ENCODE data around the gene MAPT. TPM values are rescaled to one million over a fixed set of nuclear protein-coding genes. Genes with fewer than 3 reads are reported as not detected.

MAPT gene
- total and polyA plus RNA-seq, 2 of the 4 experiments (the other 2 are of a cell fraction) = 0.18 to 0.19 TPM

- Histone ChIP-seq H3K9me3 (ENCODE audit: control insufficient read depth, insufficient read depth, low read length) (no peaks in the 10 kb centered on the region), H4K20me1 (ENCODE audit: insufficient read depth, low read length) (no peaks in the 10 kb centered on the region), H2BK15ac (ENCODE audit: low read depth, low read length) (no peak overlapping the region), H3K56ac (ENCODE audit: extremely low read depth, insufficient read depth, low read length) (no peak overlapping the region), H3K4me1 (ENCODE audit: control insufficient read depth, insufficient read depth, low read length) (no peaks in the 10 kb centered on the region), H3K79me1 (ENCODE audit: low read depth in 1 of 2, low read length in 2 of 2) (no peaks in the 10 kb centered on the region), H3K27me3 (ENCODE audit: control insufficient read depth, insufficient read depth, low read length) (peaks cover 14% of the 10 kb centered on the region), H2BK120ac (ENCODE audit: low read depth, low read length) (no peak overlapping the region), H3K27ac (ENCODE audit: insufficient read depth, low read length) (no peak overlapping the region), H3K14ac (replicated peaks; ENCODE audit: low read depth, low read length) (no peak overlapping the region), H2AK5ac (ENCODE audit: low read depth, low read length) (no peak overlapping the region), H3K4me2 (ENCODE audit: low read depth, low read length) (no peak overlapping the region), H2AK9ac (replicated peaks; ENCODE audit: low read depth, low read length, poor library complexity) (no peak overlapping the region), H2AFZ (replicated peaks; ENCODE audit: low read length, poor library complexity) (no peak overlapping the region), H4K91ac (ENCODE audit: insufficient read depth, low read depth, low read length) (no peak overlapping the region), H3K4ac (ENCODE audit: low read depth, low read length) (no peak overlapping the region), H2BK5ac (ENCODE audit: low read depth, low read length, poor library complexity, severe bottlenecking) (no peak overlapping the region), H4K5ac (ENCODE audit: low read depth, low read length) (no peak overlapping the region), H4K8ac (ENCODE audit: low read depth in 2 of 2, low read length in 2 of 2) (no peak overlapping the region), H3K9ac (ENCODE audit: low read depth, low read length) (no peak overlapping the region), H3K9me1 (ENCODE audit: insufficient read depth, low read length) (no peaks in the 10 kb centered on the region), H3K18ac (ENCODE audit: low read depth, low read length) (no peak overlapping the region), H3K23ac (ENCODE audit: low read depth, low read length) (no peak overlapping the region), H2BK20ac (ENCODE audit: low read depth, low read length) (no peak overlapping the region), H3K4me3 (ENCODE audit: insufficient read depth, low read depth, low read length) (no peak overlapping the region), H3K36me3 (ENCODE audit: control insufficient read depth, insufficient read depth, low read length) (no peaks in the 10 kb centered on the region)
- in situ Hi-C loops (cut with MboI; ENCODE audit: low sequenced_read_pairs) = no loop called here
- no peak for TF ChIP-seq POLR2A (IDR thresholded peaks at IDR 0.05; ENCODE audit: low read depth, low read length)
- ChIA-PET CTCF (no interaction called here), POLR2A (ENCODE audit: unreplicated experiment) (no interaction called here)
- BruUV-seq (replicated peaks) = no TSS peak
- ATAC-seq (ENCODE audit: low read depth) = no peak
- no peak for DNase-seq
- intact Hi-C loops (cut with micrococcal nuclease) = no loop called here
- WGBS, 2 experiments (ENCODE audit: extremely low coverage in 2 of 2, insufficient read length in 1 of 2) = no CpG with 5 or more reads among the region's 6 CpGs
- dilution Hi-C loops (cut with HindIII; ENCODE audit: low sequenced_read_pairs, unreplicated experiment) = loop anchor here (25.0 kb wide), 1 partner anchor 230 kb away; no protein-coding TSS in a partner anchor
Observed at GRCh38 chr17:45867171-45867570, 27.2 kb upstream of the MAPT start.

Measured in IMR-90 (cell line).